PC-3 (cell line): ENCODE results near the gene AACS. TPM values are rescaled to one million over a fixed set of nuclear protein-coding genes. Genes with fewer than 3 reads are reported as not detected.

Experiments
- ATAC-seq: fragments of 200-7000 bp; cut with Tn5 transposase; 2 replicates; pipeline ENCODE4 v1.9.1; 2020; ENCODE audit warnings: mild to moderate bottlenecking, moderate library complexity
- BruUV-seq: library from RNA; stranded (reverse); fragments of 400-500 nt; replicated peaks from 2 replicates; lab custom pipeline; 2021; lab: Mats Ljungman, UMichigan
- CTCF ChIA-PET: fragments of 300-600 bp; sonication (Branson Sonifier 250); formaldehyde crosslinking; loops from one replicate; lab custom pipeline; 2022; ENCODE audit warnings: antibody characterized with exemption; lab: Charles Lee
- POLR2A ChIA-PET: fragments of 300-600 bp; sonication (Branson Sonifier 250); formaldehyde crosslinking; loops from one replicate; lab custom pipeline; 2022; ENCODE audit warnings: antibody characterized with exemption; ENCODE audit not compliant: unreplicated experiment; lab: Charles Lee
- DNase-seq: peaks from one replicate; pipeline ENCODE4 v3.0.0-alpha.2; 2015
- H2AFZ ChIP-seq: fragments of 300-600 bp; sonication (generic); 2 replicates; pipeline ENCODE4 v1.6.0; 2016; ENCODE audit warnings: antibody characterized with exemption, low read length
- H3F3A ChIP-seq: fragments of 300-600 bp; sonication (generic); one replicate; pipeline ENCODE4 v1.6.0; 2017; ENCODE audit warnings: antibody characterized with exemption, low read length, control low read depth, mild to moderate bottlenecking; ENCODE audit not compliant: unreplicated experiment
- H3K27ac ChIP-seq: fragments of 300-600 bp; sonication (generic); 2 replicates; pipeline ENCODE4 v1.5.1; 2016; ENCODE audit warnings: mild to moderate bottlenecking, low read length
- H3K27me3 ChIP-seq: fragments of 300-600 bp; sonication (generic); 2 replicates; pipeline ENCODE4 v1.6.1; 2016; ENCODE audit warnings: low read length, mixed read lengths
- H3K36me3 ChIP-seq: fragments of 300-600 bp; sonication (generic); 2 replicates; pipeline ENCODE4 v1.6.1; 2016; ENCODE audit warnings: low read depth, mixed run types, low read length, mixed read lengths
- H3K4me1 ChIP-seq: fragments of 300-600 bp; sonication (generic); 2 replicates; pipeline ENCODE4 v1.5.1; 2016; ENCODE audit warnings: low read length; ENCODE audit not compliant: insufficient read depth
- H3K4me2 ChIP-seq: fragments of 300-600 bp; sonication (generic); 2 replicates; pipeline ENCODE4 v1.6.0; 2016; ENCODE audit warnings: low read length
- H3K4me3 ChIP-seq: fragments of 300-600 bp; sonication (generic); 2 replicates; pipeline ENCODE4 v1.5.1; 2016; ENCODE audit warnings: mild to moderate bottlenecking, low read length, mixed read lengths
- H3K79me2 ChIP-seq: fragments of 300-600 bp; sonication (generic); 2 replicates; pipeline ENCODE4 v1.6.1; 2017; ENCODE audit warnings: low read length, mixed read lengths
- H3K9ac ChIP-seq: fragments of 300-600 bp; sonication (generic); 2 replicates; pipeline ENCODE4 v1.6.0; 2016; ENCODE audit warnings: mild to moderate bottlenecking, low read length
- H3K9me2 ChIP-seq: fragments of 300-600 bp; sonication (generic); replicated peaks from 2 replicates; pipeline ENCODE4 v1.6.1; 2016; ENCODE audit warnings: mixed run types, low read length, mixed read lengths
- H3K9me3 ChIP-seq: fragments of 300-600 bp; sonication (generic); 2 replicates; pipeline ENCODE4 v1.6.1; 2016; ENCODE audit warnings: low read length, mixed read lengths
- H4K20me1 ChIP-seq: fragments of 300-600 bp; sonication (generic); 2 replicates; pipeline ENCODE4 v1.6.1; 2016; ENCODE audit warnings: low read length, mixed read lengths
- CTCF ChIP-seq: fragments of 300-600 bp; sonication (generic); conservative IDR thresholded peaks from 2 replicates; pipeline ENCODE4 v1.5.1; 2017; ENCODE audit warnings: antibody characterized with exemption, low read depth, mild to moderate bottlenecking, low read length
- EZH2 ChIP-seq: fragments of 300-600 bp; sonication (generic); IDR thresholded peaks from one replicate; pipeline ENCODE4 v1.6.1; 2017; ENCODE audit warnings: antibody characterized with exemption, mild to moderate bottlenecking, low read length; ENCODE audit not compliant: unreplicated experiment
- EZH2phosphoT487 ChIP-seq: fragments of 300-600 bp; sonication (generic); IDR thresholded peaks from 2 replicates; pipeline ENCODE4 v1.6.1; 2018; ENCODE audit warnings: mild to moderate bottlenecking, antibody characterized with exemption, low read length, borderline replicate concordance
- intact Hi-C: fragments of 100-400 bp; cut with micrococcal nuclease; formaldehyde crosslinking; loops from 2 replicates; pipeline ENCODE4 v1.9.0; 2023
- total RNA-seq: library from RNA; depleted of rRNA; stranded (reverse); fragments of >200 nt; gene quantifications from 2 replicates; pipeline ENCODE4 v1.2.3, GENCODE V29; 2014

AACS gene
- total RNA-seq, 1 experiment from 2014 or later: 31.9 TPM

GRCh38 chr12:125121106-125121505 is 55.9 kb downstream of the AACS start:
- Histone ChIP-seq H3K9ac (no peak overlapping the region), H3K79me2 (no peaks in the 10 kb centered on the region; the same call in 1 of the 2 replicates), H3K4me2 (no peak overlapping the region), H3K27me3 (no peaks in the 10 kb centered on the region), H3F3A (no peaks in the 10 kb centered on the region), H3K4me3 (no peak overlapping the region), H3K9me2 (no peaks in the 10 kb centered on the region), H3K9me3 (no peaks in the 10 kb centered on the region), H3K4me1 (peaks cover 23% of the 10 kb centered on the region), H3K36me3 (peaks cover 28% of the 10 kb centered on the region), H2AFZ (no peak overlapping the region), H3K27ac (no peak overlapping the region), H4K20me1 (no peaks in the 10 kb centered on the region)
- DNase-seq (no peak), ATAC-seq (no peak)
- ChIA-PET POLR2A (interaction anchor here (0.6 kb wide), 1 partner anchor 11 kb away, joined by 4 read pairs; no protein-coding TSS in a partner anchor), CTCF (no interaction called here)
- no TSS peak for BruUV-seq
- intact Hi-C loops: loop anchor here (5.0 kb wide), 1 partner anchor 129 kb away; the partner anchor contains the start of gene BRI3BP
- TF ChIP-seq EZH2phosphoT487: no peak
- TF ChIP-seq CTCF: no peak
- no peak for TF ChIP-seq EZH2

- DNase-seq: no peak
- Histone ChIP-seq H3K27me3 (no peaks in the 10 kb centered on the region), H3K27ac (no peak overlapping the region), H3K79me2 (no peaks in the 10 kb centered on the region; the same call in 1 of the 2 replicates), H3K9me3 (no peaks in the 10 kb centered on the region), H4K20me1 (no peaks in the 10 kb centered on the region), H3K36me3 (peaks cover 29% of the 10 kb centered on the region), H3K9me2 (no peaks in the 10 kb centered on the region), H2AFZ (no peak overlapping the region), H3K4me1 (peaks cover 23% of the 10 kb centered on the region), H3K4me3 (no peak overlapping the region), H3K4me2 (no peak overlapping the region), H3F3A (no peaks in the 10 kb centered on the region), H3K9ac (no peak overlapping the region)
- intact Hi-C loops: loop anchor here (5.0 kb wide), 1 partner anchor 130 kb away; the partner anchor contains the start of gene BRI3BP
- no peak for TF ChIP-seq CTCF
- no peak for TF ChIP-seq EZH2
- no peak for TF ChIP-seq EZH2phosphoT487
- ChIA-PET CTCF (no interaction called here), POLR2A (no interaction called here)
- no peak for ATAC-seq
- BruUV-seq: no TSS peak
These were observed 57.4 kb downstream of the AACS start for GRCh38 chr12:125122668-125123067.

GRCh38 chr12:125124320-125124966 is 59.2 kb downstream of the AACS start:
- ATAC-seq (peak; percentile 85), DNase-seq (peak; percentile 85)
- Histone ChIP-seq H3K4me1 (peaks cover 23% of the 10 kb centered on the region), H3K79me2 (no peaks in the 10 kb centered on the region; the same call in 1 of the 2 replicates), H3K27ac (peak overlapping the region; percentile 79), H3K4me3 (no peak overlapping the region), H2AFZ (no peak overlapping the region), H3K4me2 (peak overlapping the region; percentile 71), H3K27me3 (no peaks in the 10 kb centered on the region), H3K9me3 (no peaks in the 10 kb centered on the region), H3K36me3 (peaks cover 23% of the 10 kb centered on the region; the same call in 1 of the 2 replicates), H3K9me2 (no peaks in the 10 kb centered on the region), H4K20me1 (no peaks in the 10 kb centered on the region), H3K9ac (peak overlapping the region; percentile 33; the same call in 1 of the 2 replicates), H3F3A (no peaks in the 10 kb centered on the region)
- POLR2A ChIA-PET: interaction anchor here (0.8 kb wide), 1 partner anchor 14 kb away, joined by 4 read pairs; no protein-coding TSS in a partner anchor
- intact Hi-C loops: loop anchor here (5.0 kb wide), 1 partner anchor 132 kb away; the partner anchor contains the start of gene BRI3BP
- CTCF ChIA-PET: interaction anchor here (0.7 kb wide), 1 partner anchor 59 kb away, joined by 3 read pairs; no protein-coding TSS in a partner anchor
- no peak for TF ChIP-seq EZH2phosphoT487
- no peak for TF ChIP-seq EZH2
- TF ChIP-seq CTCF: no peak
- no TSS peak for BruUV-seq
